HepG2 (cell line): Measurements from ENCODE around the gene TMEM107. TPM values are rescaled to one million over a fixed set of nuclear protein-coding genes. Genes with fewer than 3 reads are reported as not detected.
A peak's percentile ranks its signal among the peaks of the same experiment; 100 is the strongest.

Experiments
- FOXJ3 ChIP-seq: sonication (generic); formaldehyde crosslinking; IDR thresholded peaks from 2 replicates; pipeline ENCODE4 v1.4.0; 2020; ENCODE audit warnings: missing genetic modification reagents, mild to moderate bottlenecking, borderline replicate concordance
- IRF2 ChIP-seq: IDR thresholded peaks from 2 replicates; pipeline ENCODE4 v1.6.1; 2018; ENCODE audit warnings: missing genetic modification reagents, missing compliant biosample characterization
- ISX ChIP-seq: sonication (generic); formaldehyde crosslinking; conservative IDR thresholded peaks from 2 replicates; pipeline ENCODE4 v1.5.0; 2020; ENCODE audit warnings: missing genetic modification reagents
- JUND ChIP-seq: sonication (generic); formaldehyde crosslinking; IDR thresholded peaks from 2 replicates; pipeline ENCODE4 v1.8.0; 2022; ENCODE audit warnings: mild to moderate bottlenecking, missing genetic modification reagents
- KDM4B ChIP-seq: sonication (generic); formaldehyde crosslinking; IDR thresholded peaks from 2 replicates; pipeline ENCODE4 v1.4.0; 2020; ENCODE audit warnings: missing genetic modification reagents
- KIAA2018 ChIP-seq: sonication (generic); formaldehyde crosslinking; IDR thresholded peaks from 2 replicates; pipeline ENCODE4 v1.5.0; 2020; ENCODE audit warnings: mild to moderate bottlenecking, missing genetic modification reagents, borderline replicate concordance
- MAZ ChIP-seq, 2 experiments: sonication (generic) in 1 of 2; formaldehyde crosslinking in 1 of 2; IDR thresholded peaks; 2 replicates each; pipeline versions ENCODE4 v1.5.0 to v1.6.1; 2012 to 2020; ENCODE audit warnings: low read depth in 2 of 2, mild to moderate bottlenecking in 2 of 2, borderline replicate concordance in 1 of 2, improper control_type of control experiment in 1 of 2, low read length in 1 of 2, missing genetic modification reagents in 1 of 2, moderate library complexity in 1 of 2
- MBNL3 ChIP-seq: fragments of 250-450 bp; sonication (Bioruptor Pico); conservative IDR thresholded peaks from 2 replicates; pipeline ENCODE4 v1.8.0; 2022; ENCODE audit warnings: mild to moderate bottlenecking, inconsistent platforms
- MIXL1 ChIP-seq: IDR thresholded peaks from 2 replicates; pipeline ENCODE4 v1.6.1; 2016
- PRPF4 ChIP-seq: fragments of 200-400 bp; formaldehyde crosslinking; IDR thresholded peaks from 2 replicates; pipeline ENCODE4 v1.6.1; 2016; ENCODE audit warnings: low read length, low read depth; ENCODE audit not compliant: poor library complexity, severe bottlenecking
- REPIN1 ChIP-seq: sonication (generic); formaldehyde crosslinking; IDR thresholded peaks from 2 replicates; pipeline ENCODE4 v1.8.0; 2022; ENCODE audit warnings: missing genetic modification reagents, low read depth, mild to moderate bottlenecking, borderline replicate concordance
- SRSF9 ChIP-seq: fragments of 200-400 bp; formaldehyde crosslinking; IDR thresholded peaks from 2 replicates; pipeline ENCODE4 v1.6.1; 2018; ENCODE audit warnings: borderline replicate concordance, mild to moderate bottlenecking, low read depth, low read length; ENCODE audit not compliant: insufficient read depth, poor library complexity, severe bottlenecking
- ZFP90 ChIP-seq: sonication (generic); formaldehyde crosslinking; IDR thresholded peaks from 2 replicates; pipeline ENCODE4 v1.8.0; 2022; ENCODE audit warnings: missing genetic modification reagents, mild to moderate bottlenecking, inconsistent platforms, borderline replicate concordance
- ZFY ChIP-seq: sonication (generic); formaldehyde crosslinking; IDR thresholded peaks from 2 replicates; pipeline ENCODE4 v1.4.0; 2020; ENCODE audit warnings: missing genetic modification reagents
- ZGPAT ChIP-seq: IDR thresholded peaks from 2 replicates; pipeline ENCODE4 v1.6.1; 2016; ENCODE audit warnings: mild to moderate bottlenecking
- ZNF484 ChIP-seq: sonication (generic); formaldehyde crosslinking; IDR thresholded peaks from 2 replicates; pipeline ENCODE4 v1.5.1; 2020; ENCODE audit warnings: mild to moderate bottlenecking, low read depth, missing genetic modification reagents, borderline replicate concordance
- polyA plus RNA-seq, 8 experiments: library from polyadenylated mRNA; depleted of rRNA in 3 of 8; stranded (reverse) in 7 of 8; unstranded in 1 of 8; fragments of >200 nt; fragmentation: Illumina TruSeq in 4 of 8; extraction: Trizol in 4 of 8; gene quantifications; 2 replicates each; pipeline versions ENCODE4 v1.2.1 to v1.2.3, GENCODE V29; 2011 to 2016; ENCODE audit warnings: low read depth in 4 of 8, missing spikeins in 1 of 8, mixed read lengths in 1 of 8; ENCODE audit not compliant: insufficient read depth in 1 of 8
- total RNA-seq, 5 experiments: library from RNA; depleted of rRNA; stranded (reverse); fragments of >200 nt; fragmentation: Illumina TruSeq; extraction: Trizol; gene quantifications; 2 replicates each; pipeline ENCODE4 v1.2.3, GENCODE V29; 2016; ENCODE audit warnings: low read depth in 1 of 5
- TF ChIP-seq, protein P1 (sequence below): sonication (generic); formaldehyde crosslinking; IDR thresholded peaks from 2 replicates; pipeline ENCODE4 v1.4.0; 2020; ENCODE audit warnings: missing genetic modification reagents

Gene TMEM107
- total and polyA plus RNA-seq, 2 of the 13 experiments (the other 11 are each of a cell fraction or from before 2014, with no cell fraction given) = 7.2 to 15.3 TPM

DNA sequence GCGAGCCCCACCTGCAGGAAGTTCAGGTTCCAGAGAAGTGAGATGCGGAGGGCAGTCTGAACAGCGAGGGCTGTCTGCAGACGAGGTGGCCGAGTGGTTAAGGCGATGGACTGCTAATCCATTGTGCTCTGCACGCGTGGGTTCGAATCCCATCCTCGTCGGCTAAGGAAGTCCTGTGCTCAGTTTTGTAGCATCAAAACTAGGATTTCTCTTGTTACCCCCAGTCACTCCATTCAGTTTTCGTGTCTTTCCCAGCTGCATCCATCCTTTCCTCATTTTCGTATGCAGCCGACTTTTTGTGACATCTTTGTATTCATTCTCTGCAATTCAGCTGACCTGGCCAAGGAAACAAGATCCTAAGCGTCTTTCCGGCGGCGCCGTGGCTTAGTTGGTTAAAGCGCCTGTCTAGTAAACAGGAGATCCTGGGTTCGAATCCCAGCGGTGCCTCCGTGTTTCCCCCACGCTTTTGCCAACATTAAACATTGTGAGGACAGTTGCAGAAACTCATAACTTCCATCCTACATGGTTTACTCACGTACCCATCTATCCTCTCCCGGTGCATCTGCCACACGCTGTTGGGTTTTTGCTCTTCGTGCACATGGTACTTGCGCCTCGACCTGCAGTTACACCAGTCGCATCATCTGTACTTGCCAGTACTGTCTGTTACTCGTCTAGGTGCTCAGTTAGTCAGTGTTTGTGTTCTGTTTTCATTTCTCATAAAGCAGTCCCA lies 10.8 kb upstream of the TMEM107 start (continued):
- TF ChIP-seq KIAA2018 (CRISPR knock-in tag) (no peak; the same call in 1 of the 2 replicates), PRPF4 (peak; percentile 90), ZFP90 (CRISPR knock-in tag) (peak; percentile 81; the same call in 1 of the 2 replicates), ZNF484 (CRISPR knock-in tag) (no peak), JUND (CRISPR knock-in tag) (peak; percentile 64; the same call in 1 of the 2 replicates), ISX (CRISPR knock-in tag) (0 out of 2 replicates have a peak, but pooled peaks have one; percentile 72), ZGPAT (CRISPR knock-in tag) (peak; percentile 54; the same call in 1 of the 2 replicates), FOXJ3 (CRISPR knock-in tag) (peak; percentile 83), SRSF9 (no peak), MIXL1 (peak; percentile 65; the same call in 1 of the 2 replicates), KDM4B (CRISPR knock-in tag) (peak; percentile 69; the same call in 1 of the 2 replicates), IRF2 (0 out of 2 replicates have a peak, but pooled peaks have one; percentile 52), REPIN1 (0 out of 2 replicates have a peak, but pooled peaks have one; percentile 46), MAZ (IDR thresholded peaks at IDR 0.05; ENCODE audit: borderline replicate concordance, low read depth, low read length) (no peak), MAZ (CRISPR knock-in tag; IDR thresholded peaks at IDR 0.05; ENCODE audit: low read depth) (peak; percentile 24; the same call in 1 of the 2 replicates), ZFY (CRISPR knock-in tag) (peak; percentile 35; the same call in 1 of the 2 replicates), MBNL3 (CRISPR knock-in tag) (no peak)
- TF ChIP-seq, protein P1, sequence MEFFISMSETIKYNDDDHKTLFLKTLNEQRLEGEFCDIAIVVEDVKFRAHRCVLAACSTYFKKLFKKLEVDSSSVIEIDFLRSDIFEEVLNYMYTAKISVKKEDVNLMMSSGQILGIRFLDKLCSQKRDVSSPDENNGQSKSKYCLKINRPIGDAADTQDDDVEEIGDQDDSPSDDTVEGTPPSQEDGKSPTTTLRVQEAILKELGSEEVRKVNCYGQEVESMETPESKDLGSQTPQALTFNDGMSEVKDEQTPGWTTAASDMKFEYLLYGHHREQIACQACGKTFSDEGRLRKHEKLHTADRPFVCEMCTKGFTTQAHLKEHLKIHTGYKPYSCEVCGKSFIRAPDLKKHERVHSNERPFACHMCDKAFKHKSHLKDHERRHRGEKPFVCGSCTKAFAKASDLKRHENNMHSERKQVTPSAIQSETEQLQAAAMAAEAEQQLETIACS (CRISPR knock-in tag) = 0 out of 2 replicates have a peak, but pooled peaks have one; percentile 28
